PC-3 (cell line): ENCODE measurements around the gene UBA3.

Experiments used
- CTCF ChIP-seq: fragments of 300-600 bp; sonication (generic); conservative IDR thresholded peaks from 2 replicates; pipeline ENCODE4 v1.5.1; 2017; ENCODE audit warnings: antibody characterized with exemption, low read depth, mild to moderate bottlenecking, low read length
- EZH2 ChIP-seq: fragments of 300-600 bp; sonication (generic); IDR thresholded peaks from one replicate; pipeline ENCODE4 v1.6.1; 2017; ENCODE audit warnings: antibody characterized with exemption, mild to moderate bottlenecking, low read length; ENCODE audit not compliant: unreplicated experiment
- EZH2phosphoT487 ChIP-seq: fragments of 300-600 bp; sonication (generic); IDR thresholded peaks from 2 replicates; pipeline ENCODE4 v1.6.1; 2018; ENCODE audit warnings: mild to moderate bottlenecking, antibody characterized with exemption, low read length, borderline replicate concordance

- no peak for TF ChIP-seq CTCF
- no peak for TF ChIP-seq EZH2
- no peak for TF ChIP-seq EZH2phosphoT487
Measured at GRCh38 chr3:69103123-69103522, 23.0 kb upstream of the UBA3 start.
